HG03378 (cell line): ENCODE results near the gene UNCX.
"Not testable (repeated sequence)": the region's sequence is repeated elsewhere in the genome, so short reads cannot be mapped to it uniquely, and the experiment has no call there.

Source experiments
- ATAC-seq: cut with Tn5 transposase; IDR thresholded peaks from one replicate; pipeline ENCODE4 v1.9.1; 2021; ENCODE audit warnings: mild to moderate bottlenecking, moderate library complexity; ENCODE audit not compliant: unreplicated experiment

The UNCX gene

GRCh38 chr7:1232623-1233332 lies at the start of gene UNCX:
Gene UNCX, plus strand, starts transcription at chr7:1232872. Its CDS starts 146 bp downstream, at chr7:1233018.
- ATAC-seq, result no peak

DNA sequence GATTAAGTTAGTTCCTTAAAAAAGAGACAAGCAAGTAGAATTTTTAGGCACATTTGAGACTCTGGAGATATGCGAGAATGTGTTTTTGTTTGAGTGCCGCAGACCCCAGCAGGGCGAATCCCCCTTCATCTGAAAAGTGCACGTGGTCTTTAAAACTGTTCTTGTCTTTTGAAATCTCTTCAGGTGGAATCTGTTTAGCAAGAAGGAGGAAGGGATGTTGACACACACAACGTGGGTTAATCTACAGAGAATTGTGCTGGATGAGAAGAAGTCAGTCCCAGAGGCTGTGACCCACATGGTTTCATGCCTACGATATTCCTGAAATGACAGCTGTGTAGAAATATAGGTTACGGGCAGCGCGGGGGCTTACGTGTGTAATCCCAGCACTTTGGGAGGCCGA lies 45.5 kb upstream of the UNCX start:
- ATAC-seq, result no peak

DNA sequence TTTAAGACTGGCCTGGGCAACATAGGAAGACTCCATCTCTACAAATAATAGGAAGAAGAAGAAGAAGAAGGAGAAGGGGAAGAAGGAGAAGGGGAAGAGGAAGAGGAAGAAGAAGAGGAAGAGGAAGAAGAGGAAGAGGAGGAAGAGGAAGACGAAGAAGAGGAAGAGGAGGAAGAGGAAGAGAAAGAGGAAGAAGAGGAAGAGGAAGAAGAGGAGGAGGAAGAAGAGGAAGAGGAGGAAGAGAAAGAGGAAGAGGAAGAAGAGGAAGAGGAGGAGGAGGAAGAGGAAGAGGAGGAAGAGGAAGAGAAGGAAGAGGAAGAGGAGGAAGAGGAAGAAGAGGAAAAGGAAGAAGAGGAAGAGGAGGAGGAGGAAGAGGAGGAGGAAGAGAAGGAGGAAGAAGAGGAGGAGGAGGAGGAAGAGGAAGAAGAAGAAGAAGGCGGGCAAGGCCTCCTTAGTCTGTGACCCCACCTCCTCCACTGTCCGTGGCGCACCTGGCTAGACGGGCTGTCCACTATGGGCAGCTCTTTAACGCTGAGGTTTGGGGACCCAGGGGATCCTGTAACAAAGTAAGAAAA lies 43.9 kb upstream of the UNCX start:
- ATAC-seq, result no peak

- no peak for ATAC-seq
Measured at GRCh38 chr7:1189986-1190772, 42.5 kb upstream of the UNCX start.

GRCh38 chr7:1192171-1192676 lies 40.4 kb upstream of the UNCX start:
- ATAC-seq, result no peak

DNA sequence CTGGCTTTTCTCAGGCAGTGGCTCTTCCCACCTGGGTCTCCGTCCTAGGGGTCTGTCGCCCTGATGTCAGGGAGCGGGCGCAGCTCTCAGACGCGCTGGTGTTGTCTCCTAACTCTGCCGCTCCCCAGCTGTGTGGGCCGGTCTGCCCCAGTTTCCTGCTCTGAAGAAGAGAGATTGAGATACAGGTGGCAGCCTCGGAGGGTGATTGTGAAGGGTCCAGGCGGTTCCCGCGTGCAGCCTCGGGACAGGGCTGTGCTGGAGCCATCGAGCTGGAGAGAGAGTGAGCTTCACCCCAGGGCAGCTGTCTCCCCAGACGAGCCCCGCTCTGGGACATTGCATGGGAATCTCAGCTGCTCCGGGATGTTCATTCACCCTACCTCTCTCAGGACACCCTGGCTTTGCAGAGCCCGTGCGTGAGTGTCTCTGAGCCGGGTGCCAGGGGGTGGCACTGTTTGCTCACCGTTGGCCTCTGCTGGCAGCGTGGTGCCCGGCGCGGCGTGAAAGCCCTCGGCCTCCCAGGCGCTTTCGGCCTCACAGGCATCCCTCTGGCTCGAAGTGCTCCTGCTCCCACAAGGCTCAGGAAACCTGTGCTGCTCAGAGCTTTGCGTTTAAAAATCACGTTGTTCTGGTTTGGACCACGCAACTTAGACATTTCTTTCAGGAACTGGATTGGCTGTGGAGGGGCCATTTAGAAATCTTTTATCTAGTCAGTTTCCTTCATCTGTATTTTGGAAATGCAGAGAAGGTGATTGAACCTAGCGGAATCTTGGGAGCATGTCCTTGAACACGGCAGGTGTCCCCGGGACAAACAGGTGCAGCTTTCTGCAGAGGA lies 38.9 kb upstream of the UNCX start:
- ATAC-seq, result no peak

GRCh38 chr7:1196441-1196840 lies 36.2 kb upstream of the UNCX start:
- not testable (repeated sequence) for ATAC-seq

DNA sequence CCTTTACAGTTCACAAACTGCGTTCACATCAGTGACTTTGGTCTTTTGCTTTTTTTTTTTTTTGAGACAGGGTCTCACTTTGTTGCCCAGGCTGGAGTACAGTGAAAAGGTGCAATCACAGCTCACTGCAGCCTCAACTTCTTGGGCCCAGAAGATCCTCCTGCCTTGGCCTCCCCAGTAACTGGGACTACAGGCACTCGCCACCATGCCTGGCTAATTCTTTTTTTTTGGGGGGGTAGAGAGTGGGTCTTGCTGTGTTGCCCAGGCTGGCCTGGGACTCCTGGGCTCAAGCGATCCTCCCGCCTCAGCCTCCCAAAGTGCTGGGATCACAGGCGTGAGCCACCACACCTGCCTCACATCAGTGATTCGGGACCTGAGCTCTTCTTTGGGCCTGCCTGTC lies 35.7 kb upstream of the UNCX start:
- ATAC-seq, result no peak

DNA sequence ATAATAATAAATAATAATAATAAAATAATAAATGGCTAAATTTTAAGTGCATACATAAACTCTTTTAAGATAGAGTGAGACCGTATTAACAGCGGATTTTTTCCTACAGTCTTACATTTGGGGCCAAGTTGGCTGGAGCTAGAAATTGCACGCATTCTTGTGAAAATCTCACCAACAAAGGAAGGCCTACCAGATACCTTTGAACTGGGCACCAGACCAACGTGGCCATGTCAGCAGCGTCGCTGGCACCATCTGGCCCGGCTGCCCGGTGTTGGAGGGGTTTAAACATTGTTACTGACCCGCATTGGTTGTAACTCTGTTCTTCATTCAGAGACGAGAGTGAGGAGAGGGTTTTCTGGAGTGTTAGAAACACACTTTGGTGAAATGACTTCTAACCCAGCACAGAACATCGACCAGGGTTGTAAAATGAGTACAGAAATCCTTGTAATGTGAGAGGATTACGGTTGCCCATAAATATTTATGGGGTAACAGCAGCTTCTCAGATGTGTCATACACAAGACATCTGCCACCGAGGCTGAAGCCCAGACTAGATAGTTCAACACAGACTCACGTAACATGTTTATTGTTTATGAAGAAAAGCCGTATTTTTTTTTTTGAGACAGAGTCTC lies 34.6 kb upstream of the UNCX start:
- no peak for ATAC-seq

DNA sequence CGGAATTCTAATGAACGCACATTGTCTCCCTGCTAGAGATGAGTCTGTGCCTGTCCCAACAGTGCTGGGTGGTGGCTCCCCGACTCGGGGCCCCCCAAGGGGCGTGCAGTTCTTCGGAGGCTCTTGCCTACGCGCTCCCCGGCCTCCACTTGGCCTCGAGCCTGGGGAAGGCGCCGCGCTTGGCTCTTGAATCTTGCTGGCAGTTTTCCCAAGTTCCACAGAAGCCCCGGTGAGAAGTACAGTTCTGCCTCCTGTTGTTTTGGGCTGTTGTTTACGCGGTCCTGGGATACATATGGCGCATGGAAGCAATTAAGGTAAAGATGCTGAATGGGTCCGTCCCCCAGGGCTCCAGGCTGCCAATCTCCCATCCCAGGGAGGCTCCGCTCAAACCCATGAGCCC lies 32.6 kb upstream of the UNCX start:
- no peak for ATAC-seq

DNA sequence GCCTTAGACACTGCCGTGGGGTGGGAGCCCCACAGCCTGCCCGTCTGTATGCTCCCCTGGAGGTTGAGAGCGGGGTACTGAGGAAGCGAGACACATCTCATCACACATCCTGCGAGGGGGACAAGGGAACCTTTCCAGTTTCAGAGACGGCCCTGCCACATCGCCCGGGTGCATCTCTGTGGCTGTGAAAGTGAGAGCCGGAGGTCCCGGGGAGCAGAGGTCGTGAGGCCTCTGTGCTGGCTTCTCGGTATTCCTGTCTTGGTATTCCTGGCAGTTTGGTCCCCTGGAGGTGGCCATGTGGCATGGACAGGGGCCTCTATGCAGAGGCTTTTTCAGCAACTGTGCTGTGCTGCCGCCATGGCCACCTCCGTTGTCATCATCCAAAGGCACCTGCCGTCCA lies 30.8 kb upstream of the UNCX start:
- ATAC-seq, result no peak

DNA sequence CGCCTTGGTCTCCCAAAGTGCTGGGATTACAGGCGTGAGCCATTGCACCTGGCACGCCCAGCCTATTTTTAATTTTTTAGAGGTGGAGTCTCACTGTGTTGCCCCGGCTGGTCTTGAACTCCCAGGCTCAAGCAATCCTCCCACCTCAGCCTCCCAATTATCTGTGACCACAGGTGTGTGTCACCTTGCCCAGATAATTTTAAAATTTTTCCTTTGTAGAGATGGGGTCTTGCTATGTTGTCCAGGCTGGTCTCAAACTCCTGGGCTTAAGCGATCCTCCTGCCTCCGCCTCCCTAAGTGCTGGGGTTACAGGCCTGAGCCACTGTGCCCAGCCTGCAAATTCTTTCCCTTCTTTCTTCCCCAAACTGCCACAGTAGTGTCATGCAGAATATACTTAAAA lies 29.8 kb upstream of the UNCX start:
- ATAC-seq, result not testable (repeated sequence)

DNA sequence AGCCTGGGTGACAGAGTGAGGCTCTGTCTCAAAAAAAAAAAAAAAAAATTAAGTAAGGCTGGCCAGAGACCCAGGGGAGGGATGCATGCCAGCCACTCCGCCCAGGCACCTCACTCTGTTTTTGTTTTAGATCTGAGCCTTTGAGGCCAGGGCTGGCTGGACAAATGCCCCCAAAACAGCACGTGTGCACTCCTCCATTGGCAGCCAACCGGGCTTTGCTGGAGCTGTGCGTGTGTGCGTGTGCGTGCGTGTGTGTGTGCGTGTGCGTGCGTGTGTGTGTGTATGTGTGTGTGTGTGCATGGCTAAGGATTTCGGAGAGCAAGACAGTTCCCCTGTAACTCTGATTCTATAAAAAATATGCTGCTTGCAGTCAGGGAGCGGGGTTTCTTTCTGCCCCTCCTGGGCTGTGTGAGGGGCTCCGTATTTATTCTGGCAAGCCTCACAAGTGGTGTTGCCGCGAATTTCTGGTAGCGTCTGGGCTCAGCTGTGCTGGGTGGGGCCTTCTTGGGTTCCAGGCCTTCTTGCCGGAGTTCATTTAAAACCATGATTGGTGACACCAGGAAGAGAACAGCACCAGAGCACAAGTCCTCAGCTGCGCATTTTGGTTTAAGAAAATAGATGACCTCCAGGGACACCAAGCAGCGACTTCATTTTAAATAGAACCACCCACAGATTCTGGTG lies 28.1 kb upstream of the UNCX start:
- ATAC-seq, result no peak

GRCh38 chr7:1205742-1206141 lies 26.9 kb upstream of the UNCX start:
- not testable (repeated sequence) for ATAC-seq

DNA sequence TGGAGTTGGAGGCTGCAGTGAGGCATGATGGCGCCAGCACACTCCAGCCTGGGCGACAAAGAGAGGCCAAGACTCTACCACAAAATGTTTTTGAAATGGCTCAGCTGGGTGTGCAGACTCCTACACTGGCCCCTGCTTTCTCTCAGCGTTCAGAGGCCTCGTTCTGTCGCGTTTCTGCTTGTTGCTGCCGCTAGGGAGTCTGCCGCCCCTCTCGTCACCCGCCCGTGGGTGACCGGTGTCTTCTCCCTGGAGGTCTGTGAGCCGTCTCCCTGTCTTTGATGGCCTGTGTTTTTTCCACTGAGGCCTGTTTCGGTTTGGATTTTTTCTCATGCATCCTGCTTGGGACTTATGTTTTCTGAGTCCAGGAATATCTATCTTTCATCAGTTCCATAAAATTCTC lies 23.6 kb upstream of the UNCX start:
- ATAC-seq, result no peak

GRCh38 chr7:1210321-1210978 lies 22.2 kb upstream of the UNCX start:
- ATAC-seq, result no peak

GRCh38 chr7:1210979-1211608 lies 21.6 kb upstream of the UNCX start:
- ATAC-seq, result no peak

- no peak for ATAC-seq
Measured at GRCh38 chr7:1211611-1212010, 21.1 kb upstream of the UNCX start.

GRCh38 chr7:1212025-1212424 lies 20.6 kb upstream of the UNCX start:
- not testable (repeated sequence) for ATAC-seq
